HepG2 (cell line): ENCODE measurements around the gene FOXN3. TPM values are rescaled to one million over a fixed set of nuclear protein-coding genes. Genes with fewer than 3 reads are reported as not detected.

Source experiments
- BCL3 ChIP-seq: sonication (generic); formaldehyde crosslinking; IDR thresholded peaks from 2 replicates; pipeline ENCODE4 v1.5.1; 2020; ENCODE audit warnings: mild to moderate bottlenecking, missing genetic modification reagents, moderate library complexity
- EEA1 ChIP-seq: sonication (generic); formaldehyde crosslinking; IDR thresholded peaks from 2 replicates; pipeline ENCODE4 v1.5.1; 2020; ENCODE audit warnings: mild to moderate bottlenecking, missing genetic modification reagents, borderline replicate concordance
- HNF4G ChIP-seq, 2 experiments: sonication (generic) in 1 of 2; formaldehyde crosslinking in 1 of 2; IDR thresholded peaks; 2 replicates each; pipeline versions ENCODE4 v1.4.0 to v1.6.1; 2011 to 2020; ENCODE audit warnings: borderline replicate concordance in 2 of 2, low read depth in 2 of 2, mild to moderate bottlenecking in 2 of 2, low read length in 1 of 2, missing genetic modification reagents in 1 of 2, moderate library complexity in 1 of 2
- IRX3 ChIP-seq: sonication (generic); formaldehyde crosslinking; IDR thresholded peaks from 2 replicates; pipeline ENCODE4 v1.8.1; 2023; ENCODE audit warnings: mild to moderate bottlenecking, low read depth, missing genetic modification reagents, borderline replicate concordance
- KIAA2018 ChIP-seq: sonication (generic); formaldehyde crosslinking; IDR thresholded peaks from 2 replicates; pipeline ENCODE4 v1.5.0; 2020; ENCODE audit warnings: mild to moderate bottlenecking, missing genetic modification reagents, borderline replicate concordance
- PLSCR1 ChIP-seq: sonication (generic); formaldehyde crosslinking; IDR thresholded peaks from 2 replicates; pipeline ENCODE4 v1.5.0; 2020; ENCODE audit warnings: missing genetic modification reagents, mild to moderate bottlenecking, borderline replicate concordance
- STAT6 ChIP-seq: sonication (generic); formaldehyde crosslinking; IDR thresholded peaks from 2 replicates; pipeline ENCODE4 v1.4.0; 2020; ENCODE audit warnings: missing genetic modification reagents, mild to moderate bottlenecking, borderline replicate concordance
- TARDBP ChIP-seq: sonication (generic); formaldehyde crosslinking; IDR thresholded peaks from 2 replicates; pipeline ENCODE4 v1.8.0; 2022; ENCODE audit warnings: mild to moderate bottlenecking, missing genetic modification reagents
- TCF7L2 ChIP-seq: IDR thresholded peaks from 2 replicates; pipeline ENCODE4 v1.6.1; 2011; ENCODE audit warnings: mild to moderate bottlenecking, low read depth, low read length, moderate library complexity
- ZBTB3 ChIP-seq: sonication (generic); formaldehyde crosslinking; IDR thresholded peaks from 2 replicates; pipeline ENCODE4 v1.4.0; 2020; ENCODE audit warnings: low read depth, mild to moderate bottlenecking, moderate library complexity, missing genetic modification reagents, borderline replicate concordance
- ZNF124 ChIP-seq: sonication (generic); formaldehyde crosslinking; IDR thresholded peaks from 2 replicates; pipeline ENCODE4 v1.4.0; 2020; ENCODE audit warnings: missing genetic modification reagents
- ZNF136 ChIP-seq: sonication (generic); formaldehyde crosslinking; IDR thresholded peaks from 2 replicates; pipeline ENCODE4 v1.8.1; 2022; ENCODE audit warnings: low read depth, mild to moderate bottlenecking, moderate library complexity, missing genetic modification reagents
- ZNF367 ChIP-seq: sonication (generic); formaldehyde crosslinking; IDR thresholded peaks from 2 replicates; pipeline ENCODE4 v1.4.0; 2020; ENCODE audit warnings: missing genetic modification reagents, borderline replicate concordance
- polyA plus RNA-seq, 8 experiments: library from polyadenylated mRNA; depleted of rRNA in 3 of 8; stranded (reverse) in 7 of 8; unstranded in 1 of 8; fragments of >200 nt; fragmentation: Illumina TruSeq in 4 of 8; extraction: Trizol in 4 of 8; gene quantifications; 2 replicates each; pipeline versions ENCODE4 v1.2.1 to v1.2.3, GENCODE V29; 2011 to 2016; ENCODE audit warnings: low read depth in 4 of 8, missing spikeins in 1 of 8, mixed read lengths in 1 of 8; ENCODE audit not compliant: insufficient read depth in 1 of 8
- total RNA-seq, 5 experiments: library from RNA; depleted of rRNA; stranded (reverse); fragments of >200 nt; fragmentation: Illumina TruSeq; extraction: Trizol; gene quantifications; 2 replicates each; pipeline ENCODE4 v1.2.3, GENCODE V29; 2016; ENCODE audit warnings: low read depth in 1 of 5

Gene FOXN3
- total and polyA plus RNA-seq, 2 of the 13 experiments (the other 11 are each of a cell fraction or from before 2014, with no cell fraction given) = 32.4 to 70.2 TPM

- TF ChIP-seq HNF4G (IDR thresholded peaks at IDR 0.05; ENCODE audit: borderline replicate concordance, low read depth, low read length) (peak; percentile 54; the same call in 1 of the 2 replicates), HNF4G (CRISPR knock-in tag; IDR thresholded peaks at IDR 0.05; ENCODE audit: borderline replicate concordance, low read depth) (no peak), PLSCR1 (CRISPR knock-in tag) (no peak), ZBTB3 (CRISPR knock-in tag) (no peak), ZNF367 (no peak), BCL3 (CRISPR knock-in tag) (no peak), TARDBP (CRISPR knock-in tag) (no peak), IRX3 (CRISPR knock-in tag) (no peak), TCF7L2 (no peak), ZNF124 (CRISPR knock-in tag) (no peak), ZNF136 (CRISPR knock-in tag) (no peak), STAT6 (CRISPR knock-in tag) (no peak), EEA1 (CRISPR knock-in tag) (no peak), KIAA2018 (CRISPR knock-in tag) (no peak)
Measured at GRCh38 chr14:89340200-89341181, 76.5 kb downstream of the FOXN3 start (continued).
